ENCODE results near the gene ARHGDIA. TPM values are rescaled to one million over a fixed set of nuclear protein-coding genes. Genes with fewer than 3 reads are reported as not detected.
A peak's percentile ranks its signal among the peaks of the same experiment; 100 is the strongest.
"Not testable (repeated sequence)": the region's sequence is repeated elsewhere in the genome, so short reads cannot be mapped to it uniquely, and the experiment has no call there.

Gene ARHGDIA
- total RNA-seq: 120 TPM

- peaks cover 61% of the 10 kb centered on the region for H3K4me1 ChIP-seq
- no peak for DNase-seq (ENCODE audit: extremely low spot score in 2 of 2)
These were observed at the start of gene ARHGDIA for GRCh38 chr17:81870981-81871386. TSS of gene ARHGDIA (minus strand) at chr17:81871337. CDS start at chr17:81869930, 1,407 bp downstream.

GRCh38 chr17:81918832-81919545, 47.9 kb upstream of the ARHGDIA start:
- peak overlapping the region in 1 of 2 donors; percentile 59 for H3K4me3 ChIP-seq
- H3K9me3 ChIP-seq: no peaks in the 10 kb centered on the region
- peak overlapping the region; percentile 8 for H3K27ac ChIP-seq
- TF ChIP-seq CTCF (IDR thresholded peaks at IDR 0.05) (no peak), POLR2AphosphoS5 (IDR thresholded peaks at IDR 0.05; ENCODE audit: insufficient read depth in 1 of 2, low read depth in 1 of 2) (no peak), POLR2A (IDR thresholded peaks at IDR 0.05) (no peak)
- DNase-seq (ENCODE audit: extremely low spot score in 2 of 2): no peak
- H3K36me3 ChIP-seq: peaks cover 0 to 24% of the 10 kb centered on the region in 2 donors
- H3K4me1 ChIP-seq: peaks cover 43% of the 10 kb centered on the region
- H3K27me3 ChIP-seq: no peaks in the 10 kb centered on the region
- intact Hi-C loops (cut with DNase I): no loop called here

More at GRCh38 chr17:81870981-81871386, at the start of gene ARHGDIA:
- TF ChIP-seq CTCF (IDR thresholded peaks at IDR 0.05) (no peak), POLR2AphosphoS5 (IDR thresholded peaks at IDR 0.05; ENCODE audit: insufficient read depth in 1 of 2, low read depth in 1 of 2) (no peak), POLR2A (IDR thresholded peaks at IDR 0.05) (no peak)
- Histone ChIP-seq H3K9me3 (no peaks in the 10 kb centered on the region), H3K27me3 (no peaks in the 10 kb centered on the region), H3K4me3 (peak within 1 kb of the TSS; percentile 60 to 67), H3K36me3 (peaks cover 0 to 9% of the 10 kb centered on the region in 2 donors), H3K27ac (peak within 1 kb of the TSS; percentile 82)
- intact Hi-C loops (cut with DNase I): no loop called here

- H3K36me3 ChIP-seq: peaks cover 0 to 31% of the 10 kb centered on the region in 2 donors
- H3K9me3 ChIP-seq; intact Hi-C loops (cut with DNase I); DNase-seq (ENCODE audit: extremely low spot score in 2 of 2); H3K27me3 ChIP-seq: not testable (repeated sequence)
- H3K4me1 ChIP-seq: peaks cover 37% of the 10 kb centered on the region
- H3K27ac ChIP-seq: peak overlapping the region; percentile 66
- peak overlapping the region; percentile 59 to 95 for H3K4me3 ChIP-seq
These were observed 47.2 kb upstream of the ARHGDIA start for GRCh38 chr17:81918333-81918669.

- no peak for DNase-seq (ENCODE audit: extremely low spot score in 2 of 2)
- Histone ChIP-seq H3K4me3 (peak within 1 kb of the TSS; percentile 59 to 95), H3K27ac (peak within 1 kb of the TSS; percentile 66), H3K36me3 (peaks cover 0 to 36% of the 10 kb centered on the region in 2 donors), H3K27me3 (no peaks in the 10 kb centered on the region), H3K4me1 (peaks cover 31% of the 10 kb centered on the region), H3K9me3 (no peaks in the 10 kb centered on the region)
- intact Hi-C loops (cut with DNase I): no loop called here
- TF ChIP-seq POLR2AphosphoS5 (IDR thresholded peaks at IDR 0.05; ENCODE audit: insufficient read depth in 1 of 2, low read depth in 1 of 2) (peak; percentile 30 to 69), POLR2A (IDR thresholded peaks at IDR 0.05) (no peak), CTCF (IDR thresholded peaks at IDR 0.05) (no peak)
These were observed 46.6 kb upstream of the ARHGDIA start, which contains the start of gene SIRT7 for GRCh38 chr17:81917565-81918332. TSS of gene SIRT7 (minus strand) at chr17:81918176. CDS start at chr17:81918131, 45 bp downstream.

GRCh38 chr17:81916234-81917001, 45.3 kb upstream of the ARHGDIA start:
- Histone ChIP-seq H3K4me3 (peak overlapping the region; percentile 59 to 95), H3K9me3 (no peaks in the 10 kb centered on the region), H3K27ac (peak overlapping the region; percentile 66), H3K36me3 (peaks cover 0 to 31% of the 10 kb centered on the region in 2 donors), H3K4me1 (peaks cover 33% of the 10 kb centered on the region), H3K27me3 (no peaks in the 10 kb centered on the region)
- no peak for DNase-seq (ENCODE audit: extremely low spot score in 2 of 2)
- TF ChIP-seq POLR2A (IDR thresholded peaks at IDR 0.05) (peak in 1 of 2 donors; percentile 14), CTCF (IDR thresholded peaks at IDR 0.05) (no peak), POLR2AphosphoS5 (IDR thresholded peaks at IDR 0.05; ENCODE audit: insufficient read depth in 1 of 2, low read depth in 1 of 2) (peak in 1 of 2 donors; percentile 31)
- intact Hi-C loops (cut with DNase I): no loop called here

Measured in vagina (tissue), 2 donors.